Measurements from ENCODE around the gene MYL5. TPM values are rescaled to one million over a fixed set of nuclear protein-coding genes. Genes with fewer than 3 reads are reported as not detected.

Gene MYL5
- total RNA-seq, 1 experiment from 2014 or later: 29.8 TPM

DNA sequence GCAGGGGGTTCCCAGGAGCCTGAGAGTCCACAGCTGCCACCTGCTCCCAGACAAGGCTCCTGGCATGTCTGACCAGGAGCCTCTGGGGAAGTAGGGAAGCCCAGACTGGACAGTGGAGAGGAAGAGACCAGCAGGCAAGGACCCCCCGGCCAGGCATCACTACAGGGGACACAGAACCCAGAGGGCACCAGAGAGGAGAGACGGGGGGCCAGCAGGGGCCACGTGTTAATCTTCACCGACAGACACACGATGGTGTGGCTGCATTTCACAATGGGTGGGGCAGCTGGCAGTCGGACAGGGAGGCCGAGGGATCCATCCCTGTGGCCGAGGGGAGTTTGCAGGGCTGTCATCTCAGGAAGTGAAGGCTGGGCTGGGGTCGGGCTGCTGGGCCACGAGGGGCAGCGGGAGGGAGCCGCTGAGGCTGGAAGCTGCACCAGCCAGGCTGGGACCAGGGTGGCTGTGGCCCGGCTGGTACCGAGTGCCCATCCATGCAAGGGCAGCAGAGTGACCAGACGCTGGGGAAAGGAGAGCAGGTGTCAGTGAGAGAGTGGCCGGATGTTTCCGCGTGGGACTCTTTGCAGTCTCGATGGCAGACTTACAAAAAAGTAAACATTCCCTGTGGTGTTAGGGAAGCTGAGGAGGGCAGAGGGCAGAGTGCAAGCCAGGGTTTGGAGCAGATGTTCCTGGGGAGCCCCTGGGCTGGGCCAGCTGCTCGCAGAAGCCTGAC, 44.3 kb upstream of the MYL5 start:
- Histone ChIP-seq H3K79me2 (ENCODE audit: low read depth) (no peaks in the 10 kb centered on the region), H2AFZ (no peak overlapping the region), H3F3A (ENCODE audit: insufficient read depth, low read depth) (no peaks in the 10 kb centered on the region), H3K9me2 (ENCODE audit: insufficient read depth) (no peaks in the 10 kb centered on the region), H3K36me3 (ENCODE audit: low read depth) (no peaks in the 10 kb centered on the region), H3K4me2 (no peak overlapping the region), H3K27ac (no peak overlapping the region), H3K4me3 (no peak overlapping the region), H3K4me1 (replicated peaks; ENCODE audit: insufficient read depth) (no peaks in the 10 kb centered on the region), H3K9me3 (ENCODE audit: insufficient read depth, low read depth) (no peaks in the 10 kb centered on the region), H4K20me1 (ENCODE audit: insufficient read depth) (no peaks in the 10 kb centered on the region), H3K27me3 (ENCODE audit: insufficient read depth, low read depth) (peaks cover 81% of the 10 kb centered on the region)
- CTCF ChIA-PET: no interaction called here
- DNase-seq: no peak
- intact Hi-C loops (cut with micrococcal nuclease; ENCODE audit: unreplicated experiment): no loop called here
- TF ChIP-seq, protein P1, sequence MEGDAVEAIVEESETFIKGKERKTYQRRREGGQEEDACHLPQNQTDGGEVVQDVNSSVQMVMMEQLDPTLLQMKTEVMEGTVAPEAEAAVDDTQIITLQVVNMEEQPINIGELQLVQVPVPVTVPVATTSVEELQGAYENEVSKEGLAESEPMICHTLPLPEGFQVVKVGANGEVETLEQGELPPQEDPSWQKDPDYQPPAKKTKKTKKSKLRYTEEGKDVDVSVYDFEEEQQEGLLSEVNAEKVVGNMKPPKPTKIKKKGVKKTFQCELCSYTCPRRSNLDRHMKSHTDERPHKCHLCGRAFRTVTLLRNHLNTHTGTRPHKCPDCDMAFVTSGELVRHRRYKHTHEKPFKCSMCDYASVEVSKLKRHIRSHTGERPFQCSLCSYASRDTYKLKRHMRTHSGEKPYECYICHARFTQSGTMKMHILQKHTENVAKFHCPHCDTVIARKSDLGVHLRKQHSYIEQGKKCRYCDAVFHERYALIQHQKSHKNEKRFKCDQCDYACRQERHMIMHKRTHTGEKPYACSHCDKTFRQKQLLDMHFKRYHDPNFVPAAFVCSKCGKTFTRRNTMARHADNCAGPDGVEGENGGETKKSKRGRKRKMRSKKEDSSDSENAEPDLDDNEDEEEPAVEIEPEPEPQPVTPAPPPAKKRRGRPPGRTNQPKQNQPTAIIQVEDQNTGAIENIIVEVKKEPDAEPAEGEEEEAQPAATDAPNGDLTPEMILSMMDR (conservative IDR thresholded peaks at IDR 0.05): no peak
- TF ChIP-seq EZH2 (IDR thresholded peaks at IDR 0.05; ENCODE audit: low read depth): no peak
- BruUV-seq (replicated peaks): no TSS peak
- POLR2A ChIA-PET (ENCODE audit: unreplicated experiment): no interaction called here

GRCh38 chr4:630656-631055, 43.7 kb upstream of the MYL5 start:
- no peaks in the 10 kb centered on the region for H4K20me1 ChIP-seq (ENCODE audit: insufficient read depth)
- no peak overlapping the region for H3K4me3 ChIP-seq
- DNase-seq: no peak
- H3K4me1 ChIP-seq (replicated peaks; ENCODE audit: insufficient read depth): no peaks in the 10 kb centered on the region
- no peaks in the 10 kb centered on the region for H3K36me3 ChIP-seq (ENCODE audit: low read depth)
- no peak overlapping the region for H3K4me2 ChIP-seq
- no peak overlapping the region for H3K27ac ChIP-seq
- intact Hi-C loops (cut with micrococcal nuclease; ENCODE audit: unreplicated experiment): no loop called here
- ChIA-PET CTCF (no interaction called here), POLR2A (ENCODE audit: unreplicated experiment) (no interaction called here)
- peaks cover 78% of the 10 kb centered on the region for H3K27me3 ChIP-seq (ENCODE audit: insufficient read depth, low read depth)
- TF ChIP-seq EZH2 (IDR thresholded peaks at IDR 0.05; ENCODE audit: low read depth): no peak
- TF ChIP-seq, protein P1 (conservative IDR thresholded peaks at IDR 0.05): no peak
- H3K9me2 ChIP-seq (ENCODE audit: insufficient read depth): no peaks in the 10 kb centered on the region
- no peaks in the 10 kb centered on the region for H3K79me2 ChIP-seq (ENCODE audit: low read depth)
- no peaks in the 10 kb centered on the region for H3F3A ChIP-seq (ENCODE audit: insufficient read depth, low read depth)
- no peaks in the 10 kb centered on the region for H3K9me3 ChIP-seq (ENCODE audit: insufficient read depth, low read depth)
- no peak overlapping the region for H2AFZ ChIP-seq
- no TSS peak for BruUV-seq (replicated peaks)

DNA sequence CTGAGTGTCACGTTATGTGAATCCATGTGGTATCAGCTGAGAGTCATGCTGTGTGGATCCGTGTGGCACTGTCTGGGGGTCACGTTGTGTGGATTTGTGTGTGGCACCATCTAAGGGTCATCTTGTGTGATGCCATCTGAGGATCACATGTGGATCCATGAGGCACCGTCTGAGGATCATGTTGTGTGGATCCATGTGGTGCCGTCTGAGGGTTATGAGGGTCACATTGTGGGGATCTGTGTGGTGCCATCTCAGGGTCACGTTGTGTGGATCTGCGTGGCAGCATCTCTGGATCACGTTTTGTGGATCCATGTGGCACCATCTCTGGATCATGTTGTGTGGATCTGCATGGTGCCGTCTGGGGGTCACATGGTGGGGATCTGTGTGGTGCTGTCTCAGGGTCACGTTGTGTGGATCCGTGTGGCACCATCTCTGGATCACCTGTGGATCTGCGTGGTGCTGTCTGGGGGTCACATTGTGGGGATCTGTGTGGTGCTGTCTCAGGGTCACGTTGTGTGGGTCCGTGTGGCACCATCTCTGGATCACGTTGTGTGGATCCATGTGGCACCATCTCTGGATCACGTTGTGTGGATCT, 42.0 kb upstream of the MYL5 start:
- Histone ChIP-seq H3K27me3 (ENCODE audit: insufficient read depth, low read depth) (peaks cover 83% of the 10 kb centered on the region), H3K79me2 (ENCODE audit: low read depth) (no peaks in the 10 kb centered on the region), H4K20me1 (ENCODE audit: insufficient read depth) (no peaks in the 10 kb centered on the region), H3K27ac (no peak overlapping the region), H3K4me2 (no peak overlapping the region), H3K4me1 (replicated peaks; ENCODE audit: insufficient read depth) (no peaks in the 10 kb centered on the region), H3F3A (ENCODE audit: insufficient read depth, low read depth) (no peaks in the 10 kb centered on the region), H3K4me3 (no peak overlapping the region), H3K9me2 (ENCODE audit: insufficient read depth) (no peaks in the 10 kb centered on the region), H3K9me3 (ENCODE audit: insufficient read depth, low read depth) (no peaks in the 10 kb centered on the region), H3K36me3 (ENCODE audit: low read depth) (no peaks in the 10 kb centered on the region), H2AFZ (no peak overlapping the region)
- CTCF ChIA-PET: no interaction called here
- BruUV-seq (replicated peaks): no TSS peak
- DNase-seq: no peak
- TF ChIP-seq EZH2 (IDR thresholded peaks at IDR 0.05; ENCODE audit: low read depth): no peak
- TF ChIP-seq, protein P1 (conservative IDR thresholded peaks at IDR 0.05): no peak
- POLR2A ChIA-PET (ENCODE audit: unreplicated experiment): no interaction called here
- intact Hi-C loops (cut with micrococcal nuclease; ENCODE audit: unreplicated experiment): no loop called here

All from PC-9 (cell line).